ENCODE data around the gene GSKIP.

The GSKIP gene

DNA sequence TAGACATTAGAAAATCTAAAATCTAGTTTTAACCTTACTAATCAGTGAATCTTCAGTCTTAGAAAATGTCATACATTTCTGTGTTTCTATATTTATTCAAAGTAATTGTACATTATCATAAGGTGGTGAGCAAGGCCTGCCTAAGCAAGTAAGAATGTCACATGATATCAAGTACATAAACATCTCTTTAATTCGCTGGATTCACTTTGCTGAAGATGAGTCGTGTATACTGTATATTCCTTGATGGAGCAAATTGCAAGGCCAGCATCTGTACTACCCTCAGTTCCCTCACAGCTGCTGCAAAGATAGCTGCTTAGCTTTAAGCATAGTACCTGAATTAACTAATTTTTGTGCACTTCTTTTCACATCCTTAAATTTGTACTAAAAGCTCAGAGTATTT, 20.1 kb downstream of the GSKIP start:
- no peak for DNase-seq

DNA sequence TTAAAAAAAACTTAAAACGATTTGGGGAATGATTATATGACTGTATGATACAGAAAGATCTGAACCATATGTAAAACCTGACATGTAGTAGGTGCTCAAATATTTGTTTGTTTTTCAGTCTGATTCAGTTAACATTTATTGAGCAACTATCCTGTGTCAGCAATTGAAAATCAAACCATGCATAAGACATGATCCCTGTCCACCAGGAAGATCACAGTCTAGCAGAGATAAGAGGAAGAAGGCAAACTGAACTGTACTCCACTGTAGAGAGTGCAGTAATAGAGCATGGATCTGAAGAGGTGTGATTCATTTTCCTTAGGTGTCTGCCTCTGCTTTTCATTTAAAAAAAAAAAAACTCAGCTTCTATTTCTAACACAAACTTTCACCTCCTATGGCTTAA, 20.7 kb downstream of the GSKIP start:
- DNase-seq: no peak

DNA sequence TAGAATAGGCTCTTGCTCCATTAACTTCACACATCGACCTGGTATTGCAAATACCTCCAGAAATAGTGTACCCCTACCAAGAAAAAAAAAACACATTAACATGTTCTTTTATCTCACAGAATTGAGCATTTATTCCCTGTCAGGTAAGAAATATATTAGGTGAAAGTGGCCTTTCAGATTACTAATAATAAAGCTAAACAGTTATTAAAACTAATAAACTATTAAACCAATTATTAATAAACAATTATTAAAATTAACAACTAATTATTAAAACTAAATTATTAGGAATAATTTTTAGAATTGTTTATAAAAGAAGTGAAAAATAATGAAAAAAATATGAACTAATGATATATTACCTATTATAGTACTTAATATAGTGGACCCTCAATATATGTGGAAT, 21.4 kb downstream of the GSKIP start:
- DNase-seq: no peak

DNA sequence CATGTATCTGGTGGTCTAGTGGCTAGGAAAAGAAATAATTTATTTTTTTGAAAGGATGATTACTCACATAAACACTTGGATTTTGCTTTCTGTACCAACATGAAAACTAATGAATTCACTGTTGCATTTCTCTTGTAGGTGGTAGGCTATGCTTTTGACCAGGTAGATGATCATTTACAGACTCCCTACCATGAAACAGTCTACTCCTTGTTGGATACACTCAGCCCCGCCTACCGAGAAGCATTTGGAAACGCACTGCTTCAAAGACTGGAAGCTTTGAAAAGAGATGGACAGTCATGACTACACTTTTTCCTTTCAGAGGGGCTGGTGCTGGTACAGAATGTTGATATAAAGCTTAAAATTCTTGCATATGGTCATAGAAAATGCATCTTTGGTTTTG, 22.1 kb downstream of the GSKIP start:
- DNase-seq: no peak

DNA sequence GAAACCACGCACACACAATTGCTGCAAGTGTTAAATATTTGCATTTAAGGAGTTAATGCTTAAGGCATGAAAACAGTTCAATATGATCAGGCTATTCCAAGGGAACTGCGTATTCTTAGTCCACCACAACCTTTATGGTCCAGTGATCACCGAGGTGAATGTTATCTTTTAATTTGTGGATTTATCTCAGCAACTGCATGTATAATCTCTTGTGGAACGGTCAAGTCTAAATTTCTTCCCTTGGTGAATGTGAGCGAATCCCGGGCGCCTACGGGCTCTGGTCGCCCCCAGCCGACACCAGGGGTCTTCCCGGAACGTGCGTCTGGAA, 27.6 kb downstream of the GSKIP start:
- no peak for DNase-seq

DNA sequence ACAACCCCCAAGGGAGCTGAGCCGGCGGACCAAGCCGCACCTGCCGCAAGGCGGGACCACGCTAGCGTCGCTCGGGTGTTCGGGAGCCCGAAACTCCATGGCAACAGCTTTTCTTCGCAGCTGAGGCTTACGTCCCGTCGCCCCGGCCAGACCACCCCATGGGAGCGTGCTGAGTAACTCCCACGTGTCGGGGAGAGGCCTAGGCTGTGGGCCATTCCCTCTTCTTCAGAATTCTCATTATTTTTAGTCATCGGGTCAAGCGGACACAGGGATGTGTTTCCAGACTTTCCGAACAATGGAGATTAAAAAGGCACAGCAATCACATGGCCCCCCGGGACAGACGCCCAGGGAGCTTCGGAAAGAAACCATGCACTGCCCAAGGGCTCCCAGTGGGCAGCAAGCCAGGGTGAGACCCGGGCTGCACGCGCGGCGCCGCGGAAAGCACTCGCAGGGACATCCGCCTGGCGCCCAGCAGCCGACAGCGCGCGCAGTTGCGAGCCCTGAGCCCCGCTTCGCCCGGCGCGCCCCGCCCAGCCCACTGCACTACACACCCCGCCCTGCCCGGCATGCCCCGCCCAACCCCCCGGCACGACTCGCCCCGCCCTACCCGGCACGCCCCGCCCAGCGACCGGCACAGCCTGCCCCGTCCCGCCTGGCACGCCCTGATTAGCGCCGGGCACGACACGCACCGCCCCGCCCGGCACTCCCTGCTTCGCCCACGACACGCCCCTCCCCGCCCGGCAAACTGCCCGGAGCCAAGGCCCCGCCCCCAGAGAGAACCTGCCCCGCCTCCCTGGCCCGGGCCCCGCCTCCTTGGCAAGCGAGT, 28.2 kb downstream of the GSKIP start:
- peak; percentile 98 for DNase-seq

DNA sequence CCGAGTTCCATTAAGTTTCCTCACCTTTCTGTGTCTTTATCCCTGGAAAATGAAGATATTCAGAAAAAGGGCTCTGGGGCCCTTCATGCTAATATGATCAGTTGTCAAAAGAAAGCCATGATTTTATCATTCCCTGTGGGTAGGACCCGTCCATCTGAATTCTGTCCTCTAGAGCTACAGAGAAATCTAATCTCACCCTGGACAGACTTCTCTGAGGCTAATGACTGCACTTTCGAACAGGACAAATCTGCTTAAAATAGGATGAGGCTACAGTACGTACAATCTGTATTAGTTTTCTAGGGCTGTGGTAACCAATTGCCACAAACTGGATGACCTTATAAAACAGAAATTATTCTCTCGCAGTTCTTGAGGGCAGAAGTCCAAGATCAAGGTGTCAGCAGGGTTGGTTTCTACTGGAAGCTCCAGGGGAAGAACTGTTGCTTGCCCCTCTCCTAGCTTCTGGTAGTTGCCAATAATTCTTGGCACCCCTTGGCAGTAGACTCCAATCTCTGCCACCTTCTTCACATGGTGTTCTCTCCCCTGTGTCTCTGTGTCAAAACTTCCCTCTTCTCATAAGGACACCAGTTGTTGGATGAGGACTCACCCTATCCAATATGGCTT, 29.9 kb downstream of the GSKIP start:
- DNase-seq: no peak

DNA sequence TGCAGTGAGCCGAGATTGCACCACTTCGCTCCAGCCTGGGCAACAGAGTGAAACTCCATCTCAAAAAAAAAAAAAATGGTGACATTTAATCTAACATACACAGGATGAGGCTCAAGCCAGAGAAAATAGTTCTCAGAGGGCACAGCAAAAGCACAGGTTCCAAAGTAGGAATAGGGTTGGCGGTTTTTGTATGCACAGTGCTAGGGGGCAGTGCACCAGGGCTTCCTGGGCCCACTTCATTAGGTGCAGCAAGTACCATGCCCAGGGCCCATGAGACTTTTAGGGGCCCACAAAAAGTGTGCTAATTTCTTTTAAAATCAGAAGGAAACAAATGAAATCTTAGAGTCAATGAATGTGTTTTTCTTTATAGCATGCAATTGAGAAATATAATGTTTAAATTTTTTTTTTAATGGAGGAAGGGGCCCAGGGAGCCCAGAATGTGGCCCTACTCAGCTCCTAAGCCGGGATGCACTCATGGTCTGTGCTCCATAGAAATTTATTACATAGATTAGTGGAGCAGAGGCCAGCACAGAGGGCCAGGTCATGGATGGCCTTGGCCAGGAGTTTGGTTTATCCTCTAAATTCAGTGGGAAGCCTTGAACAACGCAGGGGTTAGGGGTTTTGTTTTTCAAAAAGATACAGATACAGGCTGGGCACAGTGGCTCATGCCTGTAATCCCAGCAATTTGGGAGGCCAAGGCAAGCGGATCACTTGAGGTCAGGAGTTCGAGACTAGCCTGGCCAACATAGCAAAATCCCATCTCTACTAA, 30.9 kb downstream of the GSKIP start:
- DNase-seq: no peak

DNA sequence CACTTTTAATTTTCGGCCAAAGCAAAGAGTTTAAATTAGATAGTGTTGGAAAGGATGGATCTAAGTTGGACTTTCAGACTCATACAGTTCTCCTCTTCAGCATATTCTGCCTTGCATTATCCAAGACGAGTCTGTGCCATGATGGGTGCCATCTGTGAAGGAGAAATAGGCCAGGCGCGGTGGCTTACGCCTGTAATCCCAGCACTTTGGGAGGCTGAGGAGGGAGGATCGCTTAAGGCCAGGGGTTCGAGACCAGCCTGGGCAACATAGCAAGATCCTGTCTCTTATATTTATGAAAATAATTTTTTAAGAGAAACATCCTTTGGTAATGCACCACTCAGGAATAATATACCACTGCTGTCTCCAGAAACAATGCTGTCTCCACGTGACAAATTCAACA, 35.1 kb downstream of the GSKIP start:
- DNase-seq: no peak

DNA sequence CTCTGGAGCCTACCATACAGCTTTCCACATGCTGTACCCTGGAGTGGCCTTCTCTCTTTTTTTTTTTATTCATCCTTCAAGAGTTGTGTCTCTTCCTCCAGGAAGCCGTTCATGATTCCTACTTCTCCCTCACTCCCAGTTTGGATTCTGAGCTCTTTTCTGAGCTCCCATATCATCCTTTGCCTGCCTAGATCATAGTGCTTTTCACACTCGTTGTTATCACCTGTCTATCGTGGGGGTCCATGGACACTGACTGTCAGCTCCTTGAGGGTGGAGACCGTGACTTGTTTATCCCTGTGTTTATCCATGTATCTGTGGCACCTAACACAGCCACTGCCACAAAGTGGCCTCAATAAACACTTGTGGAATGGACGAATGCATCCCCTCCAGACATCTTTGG, 35.6 kb downstream of the GSKIP start:
- no peak for DNase-seq

DNA sequence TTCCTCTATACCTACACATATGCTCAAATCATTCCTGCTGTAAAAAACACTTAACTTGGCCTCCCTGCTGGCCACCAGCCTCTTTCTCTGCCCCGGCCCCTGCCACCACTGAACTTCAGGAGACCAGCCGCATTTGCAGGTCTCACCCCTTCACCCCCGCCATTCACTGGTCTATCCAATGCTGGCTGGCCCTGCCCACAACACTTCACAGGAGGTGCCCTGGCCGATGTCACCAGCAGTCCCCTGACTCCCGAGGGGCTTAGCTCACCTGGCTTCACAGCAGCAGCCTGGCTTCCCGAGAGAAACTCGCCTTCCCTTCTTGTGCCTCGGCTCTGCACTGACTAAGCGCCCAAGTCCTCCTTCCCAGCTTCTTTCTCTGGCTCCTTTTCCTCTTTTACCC, 36.1 kb downstream of the GSKIP start:
- no peak for DNase-seq

DNA sequence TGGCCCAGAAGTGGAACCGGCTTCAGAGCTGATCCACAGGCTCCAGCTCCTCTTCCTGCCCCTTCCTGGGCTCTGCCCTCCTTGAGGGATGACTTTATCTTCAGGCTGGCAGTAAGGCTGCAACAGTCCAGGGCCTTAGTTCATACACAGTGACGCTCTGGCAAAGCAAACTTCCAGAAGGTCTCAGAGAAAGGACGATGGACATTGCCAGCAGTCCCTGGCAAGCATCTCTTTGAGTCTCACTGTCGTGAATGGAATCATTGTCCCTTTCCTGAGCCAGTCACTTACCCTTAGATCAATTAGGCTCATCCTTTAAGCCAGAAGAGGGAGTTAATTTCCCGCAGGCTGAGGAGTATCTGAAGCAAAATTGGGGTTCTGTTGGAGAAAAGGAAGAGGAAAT, 37.2 kb downstream of the GSKIP start:
- DNase-seq: no peak

DNA sequence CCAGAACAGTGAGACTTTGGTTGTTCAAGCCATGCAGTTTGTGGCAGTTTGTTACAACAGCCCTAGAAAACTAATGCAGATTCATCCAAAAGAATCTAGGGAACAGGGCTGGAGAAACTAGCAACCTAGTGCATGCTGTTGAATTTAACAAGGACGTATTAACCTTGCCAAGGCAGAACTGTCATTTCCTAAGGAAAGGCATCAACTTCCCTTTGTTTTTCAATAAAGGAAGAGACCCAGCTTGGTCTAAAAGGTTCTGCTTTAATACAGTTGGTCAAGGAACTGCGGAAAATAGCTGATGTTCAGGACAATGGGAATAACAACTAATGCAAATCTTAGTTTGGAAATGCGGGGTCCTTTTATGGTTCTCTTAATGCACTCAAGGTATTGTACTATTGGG, 40.1 kb downstream of the GSKIP start:
- no peak for DNase-seq

DNA sequence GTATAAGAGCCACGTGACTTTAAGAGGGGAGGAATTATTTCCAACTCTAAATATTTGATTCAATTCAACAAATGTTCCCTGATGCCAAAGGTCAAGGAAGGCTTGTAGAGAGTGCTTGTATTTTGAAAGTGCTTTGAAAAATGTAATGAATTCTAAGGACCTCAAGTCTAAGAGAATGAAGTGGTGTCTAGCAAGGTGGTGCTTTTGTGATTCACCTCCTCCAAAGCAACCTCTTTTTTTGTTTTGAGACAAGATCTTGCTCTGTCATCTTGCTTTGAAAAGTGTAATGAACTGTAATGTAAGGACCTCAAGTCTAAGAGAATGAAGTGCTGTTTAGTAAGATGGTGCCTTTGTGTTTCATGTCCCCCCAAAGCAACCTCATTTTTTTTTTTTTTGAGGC, 42.4 kb downstream of the GSKIP start:
- DNase-seq: no peak

DNA sequence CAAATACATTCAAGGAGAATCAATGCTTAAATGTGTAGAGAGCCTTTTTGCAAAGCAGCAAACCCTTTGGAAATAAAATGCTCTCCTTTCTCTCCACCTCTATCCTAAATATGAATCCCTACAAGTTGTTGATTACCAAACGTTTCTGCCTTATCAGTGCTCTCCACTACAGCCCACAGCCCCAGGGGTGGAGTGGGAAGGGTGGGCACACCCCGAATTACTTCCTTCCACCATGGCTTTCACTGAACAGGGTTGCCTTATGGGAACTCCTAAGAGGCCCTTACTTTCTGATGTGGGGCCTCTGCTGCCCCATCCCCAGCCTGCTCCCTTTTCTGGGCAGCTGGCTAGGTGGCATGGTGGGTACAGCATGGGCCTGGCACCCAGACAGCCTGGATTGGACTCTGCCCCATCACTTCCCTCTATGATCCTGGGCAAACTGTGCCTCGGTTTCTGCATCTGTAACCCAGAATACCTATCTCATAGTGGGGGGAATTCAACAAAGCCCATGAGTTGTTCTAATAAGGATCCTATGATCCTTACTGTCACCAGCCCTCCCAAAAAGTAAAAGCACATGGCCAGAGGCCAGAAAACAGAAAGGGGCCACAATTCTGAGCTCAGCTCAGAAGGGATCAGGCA, 44.7 kb downstream of the GSKIP start:
- DNase-seq: no peak

DNA sequence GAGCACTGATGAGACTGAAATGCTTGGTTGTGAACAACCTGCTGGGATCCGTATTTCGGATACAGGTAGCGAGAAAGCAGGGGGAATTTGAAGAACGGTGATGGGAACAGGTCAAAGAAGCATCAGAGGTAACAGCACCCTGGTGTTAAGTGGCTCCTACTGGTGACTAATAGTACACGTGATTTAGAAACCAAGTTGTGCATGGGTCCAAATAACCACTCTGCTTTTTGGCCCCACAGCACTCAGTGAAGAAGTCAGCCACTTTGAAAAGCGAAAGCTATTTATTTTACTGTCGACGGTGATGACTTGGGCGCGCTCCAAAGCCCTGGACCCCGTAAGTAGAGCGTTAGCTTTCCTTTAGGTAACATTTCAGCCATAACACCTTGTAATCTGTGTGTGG, 45.3 kb downstream of the GSKIP start:
- no peak for DNase-seq

DNA sequence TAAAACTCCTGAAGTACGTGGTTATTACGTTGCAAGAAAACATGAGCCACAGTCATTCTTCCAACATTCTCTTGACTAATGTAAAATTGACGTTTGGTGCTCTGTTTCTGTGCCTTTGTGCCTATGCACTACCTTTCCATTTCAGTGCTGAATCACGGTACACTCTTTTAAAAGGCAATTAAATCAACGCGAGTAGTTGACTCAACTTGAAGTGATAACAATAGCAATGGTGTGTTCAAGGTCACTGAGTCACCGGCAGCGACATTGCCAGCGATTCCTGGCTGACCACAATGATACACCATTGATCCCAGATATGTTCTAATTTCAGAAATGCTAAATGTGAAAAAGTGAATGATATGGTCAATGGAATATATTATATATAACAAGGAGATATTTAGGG, 46.4 kb downstream of the GSKIP start:
- DNase-seq: no peak

DNA sequence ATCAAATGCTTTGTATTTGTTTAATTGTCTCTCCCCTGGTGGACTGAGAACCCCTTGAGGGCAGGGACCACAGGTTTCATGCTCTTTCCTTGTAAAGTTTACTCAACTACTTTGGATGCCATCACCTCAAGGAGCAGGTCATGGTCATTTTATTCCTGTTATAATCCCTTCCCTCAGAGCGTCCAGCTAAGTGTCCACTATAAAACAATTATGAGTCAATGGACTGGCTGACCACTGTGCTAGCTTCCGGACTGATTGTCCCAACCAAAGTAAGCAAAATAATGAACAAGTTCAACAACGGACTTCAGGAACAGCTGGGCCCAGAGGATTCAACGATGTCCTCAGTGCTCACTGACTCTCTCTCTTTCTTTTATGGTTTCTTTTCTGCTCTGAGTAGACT, 46.8 kb downstream of the GSKIP start:
- DNase-seq: no peak

DNA sequence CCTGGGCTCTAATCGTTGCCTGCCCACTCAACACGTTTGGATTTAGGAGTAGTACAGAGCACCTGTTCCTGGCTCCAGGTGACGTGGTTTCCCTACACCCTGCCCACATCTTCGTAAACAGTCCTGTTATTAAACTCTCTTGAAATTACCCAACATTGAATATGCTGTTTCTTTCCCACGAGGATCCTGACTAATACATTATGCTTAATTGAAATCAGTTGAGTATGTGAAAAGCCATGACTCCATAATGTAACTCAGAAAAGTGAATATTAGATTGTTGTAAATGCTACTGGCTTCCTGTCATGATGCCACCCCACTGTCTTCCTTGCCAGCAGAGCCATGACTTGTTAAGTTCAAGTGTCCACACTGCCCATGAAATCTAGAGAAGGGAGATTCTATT, 50.2 kb downstream of the GSKIP start:
- DNase-seq: no peak

DNA sequence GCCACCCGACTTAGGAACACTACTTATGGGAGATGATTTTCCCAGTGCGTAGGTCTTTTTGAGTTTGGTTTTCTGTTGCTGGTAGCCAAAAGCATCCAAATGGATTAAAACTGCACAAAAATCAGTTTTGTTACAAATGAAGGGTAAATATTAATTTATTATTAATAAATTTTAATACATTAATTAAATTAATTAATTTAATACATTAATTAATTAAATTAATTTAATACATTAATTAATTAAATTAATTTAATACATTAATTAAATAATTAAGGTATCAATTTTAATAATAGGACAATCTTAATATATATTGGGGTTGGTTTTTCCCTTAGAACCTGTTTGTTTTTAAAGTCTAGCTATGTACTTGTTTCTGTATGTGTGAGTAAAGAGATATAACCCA, 52.2 kb downstream of the GSKIP start:
- no peak for DNase-seq

DNA sequence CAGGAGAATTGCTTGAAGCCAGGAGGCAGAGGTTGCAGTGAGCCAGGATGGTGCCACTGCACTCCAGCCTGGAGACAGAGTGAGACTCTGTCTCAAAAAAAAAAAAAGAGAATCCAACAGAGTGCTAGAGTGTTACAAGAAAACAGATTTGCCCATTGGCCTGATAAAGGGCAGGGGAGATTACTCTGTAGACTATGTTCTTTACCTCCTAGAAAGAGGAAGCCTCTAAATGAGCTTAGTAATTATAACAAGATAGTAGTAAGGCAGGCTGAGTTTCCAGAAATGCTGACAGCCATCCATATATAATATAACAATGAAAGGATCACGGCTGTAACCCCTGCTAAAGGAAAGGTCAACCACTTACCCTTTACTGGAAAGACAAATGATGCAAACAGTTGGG, 53.0 kb downstream of the GSKIP start:
- DNase-seq: no peak

DNA sequence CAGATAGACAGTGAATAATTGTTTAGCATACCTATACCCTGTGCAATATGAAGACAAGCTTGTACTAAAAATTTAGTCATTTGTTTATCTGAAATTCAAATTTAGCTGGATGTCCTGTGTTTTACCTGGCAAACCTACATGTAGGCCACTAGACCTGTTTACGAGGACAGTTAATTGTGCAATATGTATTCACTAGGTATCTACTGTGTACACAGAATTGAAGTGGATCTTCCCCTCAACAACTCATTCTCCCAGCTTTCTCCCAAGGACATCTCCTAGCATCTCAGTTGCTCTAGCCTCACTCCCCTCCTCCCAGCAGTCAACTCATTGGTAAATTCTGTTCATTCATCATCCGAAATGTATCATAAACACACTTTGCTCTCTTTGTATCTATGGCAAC, 53.9 kb downstream of the GSKIP start:
- no peak for DNase-seq

DNA sequence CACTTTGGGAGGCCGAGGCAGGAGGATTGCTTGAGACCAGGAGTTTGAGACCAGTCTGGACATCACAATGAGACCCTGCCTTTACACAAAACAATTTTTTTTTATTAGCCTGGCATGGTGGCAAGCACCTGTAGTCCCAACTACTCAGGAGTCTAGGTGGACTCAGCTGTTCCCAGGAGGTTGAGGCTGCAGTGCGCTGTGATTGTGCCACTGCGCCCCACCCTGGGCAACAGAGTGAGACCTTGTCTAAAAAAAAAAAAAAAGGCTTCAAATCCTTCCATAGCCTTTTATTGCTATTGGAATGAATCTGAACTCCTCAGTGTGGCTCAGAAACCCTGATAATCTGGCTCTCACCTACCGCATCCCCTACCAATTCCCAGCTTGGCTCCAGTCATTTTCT, 54.7 kb downstream of the GSKIP start:
- no peak for DNase-seq

DNA sequence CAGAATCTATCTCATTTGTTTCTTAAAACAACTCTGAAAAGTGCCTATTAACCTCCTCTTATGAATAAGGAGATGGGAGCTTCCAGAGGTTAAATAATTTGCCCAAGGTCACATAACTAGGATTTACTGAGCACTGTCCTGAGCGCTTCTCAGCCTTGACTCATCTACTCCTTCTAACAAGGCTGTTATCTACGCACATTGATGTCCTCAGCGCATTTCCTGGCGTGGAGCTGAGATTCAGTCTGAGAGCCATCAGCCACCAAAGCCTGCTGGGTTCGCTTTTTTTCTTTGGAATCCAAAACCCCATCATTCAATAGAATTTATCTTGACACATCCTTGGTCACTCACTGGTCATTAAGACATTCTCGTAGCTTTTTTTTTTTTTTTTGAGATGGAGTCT, 57.9 kb downstream of the GSKIP start:
- DNase-seq: no peak

All from CD4-positive, alpha-beta T cell treated with Interferon gamma for 1 hour (primary cell).